Mononuclear cell (primary cell): ENCODE results near the gene NBPF1. TPM values are rescaled to one million over a fixed set of nuclear protein-coding genes. Genes with fewer than 3 reads are reported as not detected.

ENCODE experiments used
- total RNA-seq: library from RNA; depleted of rRNA; stranded (reverse); fragments of >200 nt; gene quantifications from one replicate; pipeline ENCODE4 v1.2.3, GENCODE V29; 2012

NBPF1 gene
- total RNA-seq, 1 donor: 15.4 TPM

Other genes with a start within 250 kb of the NBPF1 start
- 83.1 TPM for gene SZRD1, start 246.3 kb downstream of the NBPF1 start, total RNA-seq
- gene SPATA21, start 176.1 kb downstream of the NBPF1 start, total RNA-seq: 0.10 TPM
- 111 TPM for gene NECAP2, start 172.8 kb downstream of the NBPF1 start, total RNA-seq
- under 0.01 TPM for gene RNU1-1, start 99.3 kb downstream of the NBPF1 start, total RNA-seq
- gene RNU1-3, start 53.4 kb upstream of the NBPF1 start, total RNA-seq: under 0.01 TPM
- gene RNU1-4, start 127.0 kb upstream of the NBPF1 start, total RNA-seq: under 0.01 TPM